HG03135 (cell line): Measurements from ENCODE around the gene LINC00237.
A peak's percentile ranks its signal among the peaks of the same experiment; 100 is the strongest.

Experiments
- ATAC-seq: cut with Tn5 transposase; IDR thresholded peaks from one replicate; pipeline ENCODE4 v1.9.1; 2021; ENCODE audit warnings: mild to moderate bottlenecking, moderate library complexity; ENCODE audit not compliant: unreplicated experiment

LINC00237 gene

GRCh38 chr20:21125849-21126580 lies 19.9 kb upstream of the LINC00237 start, which contains the start of gene KIZ:
Gene KIZ, plus strand, starts transcription at chr20:21126082. Its CDS starts 34 bp downstream, at chr20:21126116.
- peak; percentile 96 for ATAC-seq

- peak; percentile 32 for ATAC-seq
Measured at GRCh38 chr20:21125072-21125848, 19.1 kb upstream of the LINC00237 start.

- no peak for ATAC-seq
Measured at GRCh38 chr20:21124190-21124589, 18.0 kb upstream of the LINC00237 start.

GRCh38 chr20:21118782-21119181 lies 12.6 kb upstream of the LINC00237 start:
- ATAC-seq = no peak

GRCh38 chr20:21118138-21118537 lies 12.0 kb upstream of the LINC00237 start:
- no peak for ATAC-seq

- ATAC-seq = no peak
Measured at GRCh38 chr20:21117521-21117920, 11.4 kb upstream of the LINC00237 start.

- ATAC-seq = no peak
Measured at GRCh38 chr20:21114584-21114983, 8.4 kb upstream of the LINC00237 start.

- no peak for ATAC-seq
Measured at GRCh38 chr20:21113697-21114096, 7.5 kb upstream of the LINC00237 start.

- ATAC-seq = no peak
Measured at GRCh38 chr20:21111416-21111815, 5.3 kb upstream of the LINC00237 start.

GRCh38 chr20:21110811-21111210 lies 4.7 kb upstream of the LINC00237 start:
- ATAC-seq = no peak

GRCh38 chr20:21109144-21109543 lies 3.0 kb upstream of the LINC00237 start:
- no peak for ATAC-seq

GRCh38 chr20:21105429-21106170 lies 558 bp downstream of the LINC00237 start:
- ATAC-seq = no peak

GRCh38 chr20:21104921-21105320 lies 1.2 kb downstream of the LINC00237 start:
- ATAC-seq = no peak

- ATAC-seq = no peak
Measured at GRCh38 chr20:21104466-21104761, 1.7 kb downstream of the LINC00237 start.

GRCh38 chr20:21103582-21104465 lies 2.3 kb downstream of the LINC00237 start:
- no peak for ATAC-seq

GRCh38 chr20:21102603-21103311 lies 3.4 kb downstream of the LINC00237 start:
- no peak for ATAC-seq

- no peak for ATAC-seq
Measured at GRCh38 chr20:21101932-21102575, 4.1 kb downstream of the LINC00237 start.

GRCh38 chr20:21101453-21101931 lies 4.7 kb downstream of the LINC00237 start:
- ATAC-seq = no peak
